ACC112 (cell line): ENCODE measurements around the gene SUGP1.
A peak's percentile ranks its signal among the peaks of the same experiment; 100 is the strongest.

Experiments used
- H2AFZ ChIP-seq: fragments of 200-600 bp; sonication (generic); one replicate; pipeline ENCODE4 v1.6.0; 2017; ENCODE audit warnings: antibody characterized with exemption, low read length; ENCODE audit not compliant: unreplicated experiment
- H3K27ac ChIP-seq: fragments of 200-600 bp; sonication (generic); 2 replicates; pipeline ENCODE4 v1.5.1; 2014; ENCODE audit warnings: low read depth, mild to moderate bottlenecking, antibody characterized with exemption, low read length, moderate library complexity
- H3K27me3 ChIP-seq: fragments of 200-600 bp; sonication (generic); 2 replicates; pipeline ENCODE4 v1.6.1; 2014; ENCODE audit warnings: mild to moderate bottlenecking, antibody characterized with exemption, low read length, moderate library complexity, mixed read lengths; ENCODE audit not compliant: insufficient read depth
- H3K36me3 ChIP-seq: fragments of 200-600 bp; sonication (generic); 2 replicates; pipeline ENCODE4 v1.6.1; 2016; ENCODE audit warnings: mild to moderate bottlenecking, antibody characterized with exemption, low read length, moderate library complexity, mixed read lengths; ENCODE audit not compliant: insufficient read depth
- H3K4me1 ChIP-seq: fragments of 200-600 bp; sonication (generic); one replicate; pipeline ENCODE4 v1.6.1; 2016; ENCODE audit warnings: low read length, mixed read lengths; ENCODE audit not compliant: insufficient read depth, unreplicated experiment, control insufficient read depth
- H3K4me3 ChIP-seq: fragments of 200-600 bp; sonication (generic); 2 replicates; pipeline ENCODE4 v1.5.1; 2014; ENCODE audit warnings: mild to moderate bottlenecking, low read depth, low read length
- H3K79me2 ChIP-seq: fragments of 200-600 bp; sonication (generic); one replicate; pipeline ENCODE4 v1.6.0; 2016; ENCODE audit warnings: low read length; ENCODE audit not compliant: control insufficient read depth, unreplicated experiment, insufficient read depth

SUGP1 gene

DNA sequence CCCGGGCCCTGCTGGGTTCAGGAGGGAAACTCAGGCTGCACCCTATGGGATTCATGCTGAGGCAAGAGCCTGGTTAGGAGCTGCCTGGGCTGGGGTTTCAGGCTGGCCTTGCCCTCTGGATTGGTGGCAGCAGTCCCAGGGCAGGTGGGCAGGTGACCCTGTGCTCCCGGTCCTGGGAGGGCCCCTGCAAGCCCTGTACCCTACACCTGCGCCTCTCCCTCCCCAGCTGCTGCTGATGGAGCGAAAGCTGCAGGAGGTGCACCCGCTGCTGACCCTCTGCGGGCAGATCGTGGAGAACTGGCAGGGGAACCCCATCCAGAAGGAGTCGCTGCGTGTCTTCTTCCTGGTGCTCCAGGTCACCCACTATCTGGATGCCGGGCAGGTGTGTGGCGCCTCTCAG, 20.7 kb upstream of the SUGP1 start:
- Histone ChIP-seq H3K27me3 (no peaks in the 10 kb centered on the region), H3K4me1 (peaks cover 14% of the 10 kb centered on the region), H3K36me3 (no peaks in the 10 kb centered on the region), H3K27ac (no peak overlapping the region), H3K4me3 (no peak overlapping the region), H3K79me2 (no peaks in the 10 kb centered on the region), H2AFZ (no peak overlapping the region)

DNA sequence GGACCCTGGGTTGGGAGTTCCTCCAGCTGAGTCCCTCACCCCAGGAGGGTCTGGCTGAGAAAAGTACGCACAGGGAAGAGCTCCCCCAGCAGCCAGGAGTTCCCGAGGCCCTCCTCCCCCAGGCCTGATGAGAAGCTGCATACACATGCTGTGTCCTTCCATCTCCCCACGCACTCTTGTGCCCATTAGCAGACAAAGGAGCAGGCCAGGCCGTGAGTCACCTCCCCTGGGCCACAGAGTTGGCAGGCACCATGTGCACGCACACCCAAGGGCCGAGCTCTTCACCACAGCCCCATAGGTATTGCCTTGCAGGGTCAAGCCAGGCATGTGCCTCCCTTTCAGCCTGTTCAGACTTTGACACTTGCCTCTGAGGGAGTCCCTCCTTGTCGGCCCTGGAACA, 17.8 kb upstream of the SUGP1 start:
- H3K4me1 ChIP-seq, result peaks cover 14% of the 10 kb centered on the region
- H3K36me3 ChIP-seq, result no peaks in the 10 kb centered on the region
- no peaks in the 10 kb centered on the region for H3K79me2 ChIP-seq
- no peak overlapping the region for H2AFZ ChIP-seq
- no peak overlapping the region for H3K4me3 ChIP-seq
- no peaks in the 10 kb centered on the region for H3K27me3 ChIP-seq
- H3K27ac ChIP-seq, result peak overlapping the region; percentile 77

DNA sequence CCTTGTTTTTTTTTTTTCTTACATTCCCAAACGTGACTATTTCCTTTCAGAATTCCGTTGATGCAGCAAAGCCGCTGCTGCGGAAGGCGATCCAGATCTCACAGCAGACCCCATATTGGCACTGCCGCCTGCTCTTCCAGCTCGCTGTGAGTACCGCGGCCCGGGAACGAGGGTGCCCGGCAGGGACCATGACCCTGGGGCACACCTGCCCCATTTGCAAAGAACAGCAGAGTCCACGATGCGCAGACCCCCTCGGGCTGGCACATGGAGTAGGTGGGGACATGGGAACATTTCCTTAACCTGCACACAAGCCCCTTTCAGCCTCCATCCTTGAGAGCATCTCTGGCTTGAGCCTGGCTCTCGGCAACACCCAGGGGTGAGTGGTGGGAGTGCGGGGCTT, 16.8 kb upstream of the SUGP1 start:
- peaks cover 14% of the 10 kb centered on the region for H3K4me1 ChIP-seq
- no peaks in the 10 kb centered on the region for H3K27me3 ChIP-seq
- no peak overlapping the region for H2AFZ ChIP-seq
- no peaks in the 10 kb centered on the region for H3K36me3 ChIP-seq
- no peak overlapping the region for H3K4me3 ChIP-seq
- H3K27ac ChIP-seq, result no peak overlapping the region
- H3K79me2 ChIP-seq, result no peaks in the 10 kb centered on the region

DNA sequence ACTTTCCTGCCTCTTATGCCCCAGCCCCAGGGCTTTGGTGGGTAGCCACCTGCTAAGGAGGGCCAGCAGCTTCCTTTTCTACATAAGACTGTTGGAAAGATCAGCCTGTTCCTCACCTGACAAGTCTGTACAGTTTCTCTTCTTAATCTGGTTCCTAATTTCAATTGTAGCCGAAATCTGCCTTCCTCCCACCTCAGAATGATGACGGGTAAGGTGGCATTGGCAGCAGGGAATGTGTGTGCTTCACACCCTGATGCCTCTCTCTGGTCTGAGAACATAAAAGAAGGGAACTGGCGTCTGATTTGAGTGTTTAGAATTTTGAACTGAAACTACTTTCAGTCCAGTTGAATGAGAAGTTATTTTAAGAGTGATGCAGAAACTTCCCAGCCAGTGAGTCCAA, 16.3 kb upstream of the SUGP1 start:
- Histone ChIP-seq H3K4me1 (peaks cover 14% of the 10 kb centered on the region), H3K27me3 (no peaks in the 10 kb centered on the region), H3K79me2 (no peaks in the 10 kb centered on the region), H3K4me3 (no peak overlapping the region), H3K27ac (no peak overlapping the region), H2AFZ (no peak overlapping the region), H3K36me3 (no peaks in the 10 kb centered on the region)

DNA sequence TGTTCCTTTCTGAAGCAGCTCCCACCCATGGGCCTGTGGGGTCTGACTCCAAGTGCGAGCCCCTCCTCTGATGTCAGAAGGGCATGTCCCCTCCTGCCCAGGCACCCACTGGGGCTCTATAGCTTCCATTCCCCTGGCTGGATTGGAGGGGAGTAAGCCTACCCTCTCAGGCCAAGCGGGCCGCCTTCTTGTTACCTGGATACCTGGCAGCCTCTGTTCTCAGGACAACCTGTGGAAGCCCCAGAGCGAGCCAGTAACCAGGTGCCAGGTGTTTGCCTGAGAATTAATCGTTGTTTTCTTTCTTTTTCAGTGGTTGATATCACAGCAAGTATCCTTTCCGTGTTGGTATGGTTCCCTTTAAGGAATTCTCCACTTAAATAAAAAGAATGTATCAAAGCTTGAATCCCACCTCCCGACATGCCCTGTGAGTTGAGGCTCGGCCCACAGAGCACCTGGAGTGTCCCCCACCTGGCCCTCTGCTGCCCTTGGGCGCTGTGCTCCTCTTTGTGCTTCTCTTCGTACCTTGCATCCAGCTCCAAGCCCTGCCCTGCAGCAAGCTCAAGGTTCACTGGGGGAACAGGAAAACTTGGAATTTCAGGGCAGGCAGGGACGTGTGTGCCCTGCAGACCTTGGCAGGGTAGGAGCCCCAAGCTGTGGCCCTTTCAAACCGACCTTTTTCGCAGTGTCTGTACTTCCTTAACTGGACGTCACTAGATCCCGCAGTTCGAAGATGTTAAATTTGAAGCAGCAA, 15.3 kb upstream of the SUGP1 start:
- Histone ChIP-seq H3K27ac (no peak overlapping the region), H3K36me3 (no peaks in the 10 kb centered on the region)

DNA sequence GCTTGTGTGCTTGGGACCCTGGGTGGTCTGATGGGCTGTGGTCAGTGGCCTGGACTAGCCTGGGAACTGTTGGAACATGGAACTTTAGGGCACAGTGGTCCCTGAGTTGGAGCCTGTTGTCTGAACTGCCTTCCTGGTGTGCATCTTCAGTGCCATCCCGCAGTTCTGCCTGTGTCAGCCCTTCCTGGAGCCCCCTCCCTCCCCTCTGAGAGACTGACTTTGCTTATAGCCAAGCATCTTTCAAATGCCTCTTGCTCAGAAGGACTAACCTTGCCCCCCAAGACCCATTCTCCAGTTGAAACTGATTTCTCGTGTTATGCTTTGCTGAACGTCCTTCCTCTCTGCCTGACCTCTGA, 14.7 kb upstream of the SUGP1 start:
- Histone ChIP-seq H3K27me3 (no peaks in the 10 kb centered on the region), H3K79me2 (no peaks in the 10 kb centered on the region), H3K27ac (no peak overlapping the region), H3K4me3 (no peak overlapping the region), H3K36me3 (no peaks in the 10 kb centered on the region), H3K4me1 (peaks cover 14% of the 10 kb centered on the region), H2AFZ (no peak overlapping the region)

More for the DNA sequence above, 15.3 kb upstream of the SUGP1 start:
- H3K4me3 ChIP-seq, result no peak overlapping the region
- no peaks in the 10 kb centered on the region for H3K79me2 ChIP-seq
- no peaks in the 10 kb centered on the region for H3K27me3 ChIP-seq
- H2AFZ ChIP-seq, result no peak overlapping the region
- H3K4me1 ChIP-seq, result peaks cover 14% of the 10 kb centered on the region

DNA sequence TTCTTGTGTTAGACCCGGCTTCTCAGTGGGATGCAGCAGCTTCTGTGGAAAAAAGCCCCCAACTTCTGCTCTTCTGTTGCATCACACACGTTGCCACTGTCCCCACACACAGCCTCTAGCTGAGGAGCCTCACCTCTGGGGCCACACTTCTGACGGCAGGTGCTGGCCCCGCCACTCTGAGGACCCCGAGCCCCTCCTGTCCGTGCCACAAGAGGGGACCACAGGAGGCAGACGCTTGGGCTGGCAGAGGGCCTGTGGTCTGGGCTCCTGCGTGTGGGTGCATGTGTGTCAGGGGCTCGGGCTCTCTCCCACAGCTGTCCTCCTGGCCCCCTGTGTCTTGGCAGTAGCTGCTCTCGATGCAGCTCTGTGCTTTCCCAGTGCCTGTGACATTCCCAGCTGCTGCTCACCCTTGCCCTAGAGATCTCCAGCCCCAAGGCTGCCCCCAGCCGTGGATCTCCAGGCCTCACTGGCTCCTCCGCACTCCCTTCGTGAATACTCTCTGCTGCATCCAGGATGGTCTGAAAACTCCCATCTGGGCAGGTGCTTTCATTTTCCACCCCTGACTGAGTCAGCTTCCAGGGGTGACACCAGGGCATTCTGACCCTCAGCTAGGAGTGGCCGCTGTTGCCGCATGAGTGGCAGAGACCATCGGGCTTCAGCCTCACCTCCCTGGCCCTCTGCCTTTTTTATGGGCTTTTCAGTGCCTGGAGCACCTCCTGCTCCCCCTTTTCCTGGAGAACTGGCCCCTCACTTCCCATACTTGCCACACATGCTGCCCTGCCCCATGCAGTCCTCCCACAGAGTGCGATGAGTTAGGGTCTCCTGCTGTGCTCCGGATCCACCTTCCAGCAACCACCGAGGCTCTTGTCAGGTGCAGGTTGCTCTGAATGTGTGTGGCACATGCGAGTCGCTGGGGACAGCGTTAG, 14.0 kb upstream of the SUGP1 start:
- 0 out of 2 replicates have a peak, but pooled peaks cover 2% of the 10 kb centered on the region for H3K36me3 ChIP-seq
- H2AFZ ChIP-seq, result no peak overlapping the region
- no peaks in the 10 kb centered on the region for H3K79me2 ChIP-seq
- H3K27ac ChIP-seq, result no peak overlapping the region
- no peak overlapping the region for H3K4me3 ChIP-seq
- H3K4me1 ChIP-seq, result peaks cover 14% of the 10 kb centered on the region
- H3K27me3 ChIP-seq, result no peaks in the 10 kb centered on the region

DNA sequence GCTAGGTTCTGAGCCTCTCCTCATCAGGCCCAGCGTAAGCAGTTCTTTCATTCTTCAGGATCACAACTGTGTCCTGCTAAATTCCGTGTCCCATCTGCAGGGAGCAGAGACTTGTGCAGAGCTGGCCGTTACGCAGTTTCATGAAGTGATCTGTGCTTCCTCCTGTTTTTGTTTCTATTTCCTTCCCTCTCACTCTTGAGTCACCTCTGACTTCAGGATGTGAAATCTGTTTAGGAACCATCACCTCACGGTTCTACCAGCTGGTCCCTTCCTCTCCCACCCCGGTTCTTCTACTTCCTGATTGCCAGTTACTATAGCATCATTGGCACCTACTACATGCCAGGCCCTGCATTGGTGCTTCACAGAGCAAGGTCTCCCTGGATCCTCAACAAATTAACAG, 8.8 kb upstream of the SUGP1 start:
- no peak overlapping the region for H3K4me3 ChIP-seq
- peaks cover 7% of the 10 kb centered on the region for H3K4me1 ChIP-seq
- peaks cover 9% of the 10 kb centered on the region for H3K36me3 ChIP-seq
- peaks cover 17% of the 10 kb centered on the region for H3K79me2 ChIP-seq
- H3K27ac ChIP-seq, result no peak overlapping the region
- H3K27me3 ChIP-seq, result no peaks in the 10 kb centered on the region
- H2AFZ ChIP-seq, result no peak overlapping the region

DNA sequence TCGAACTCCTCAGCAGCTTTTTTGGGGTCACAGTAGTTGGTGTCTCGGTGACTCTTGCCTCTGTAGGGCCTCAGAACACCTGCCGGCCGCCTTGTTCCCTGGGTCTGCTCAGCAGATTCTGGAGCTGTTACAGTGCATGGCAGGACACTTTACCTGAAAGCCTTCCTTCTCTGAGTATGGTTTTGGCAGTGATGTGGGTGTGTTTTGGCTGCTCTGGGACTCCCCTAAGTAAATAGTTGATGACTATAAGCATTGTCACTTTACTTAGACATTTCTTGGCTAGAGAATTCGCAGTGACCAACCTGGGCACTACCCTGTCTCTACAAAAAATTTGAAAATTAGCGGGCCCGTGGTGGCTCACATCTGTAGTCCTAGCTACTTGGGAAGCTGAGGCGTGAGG, 7.4 kb upstream of the SUGP1 start:
- Histone ChIP-seq H3K27me3 (no peaks in the 10 kb centered on the region), H3K27ac (no peak overlapping the region), H3K36me3 (peaks cover 9% of the 10 kb centered on the region), H3K79me2 (peaks cover 27% of the 10 kb centered on the region), H3K4me1 (peaks cover 7% of the 10 kb centered on the region), H2AFZ (no peak overlapping the region), H3K4me3 (no peak overlapping the region)

DNA sequence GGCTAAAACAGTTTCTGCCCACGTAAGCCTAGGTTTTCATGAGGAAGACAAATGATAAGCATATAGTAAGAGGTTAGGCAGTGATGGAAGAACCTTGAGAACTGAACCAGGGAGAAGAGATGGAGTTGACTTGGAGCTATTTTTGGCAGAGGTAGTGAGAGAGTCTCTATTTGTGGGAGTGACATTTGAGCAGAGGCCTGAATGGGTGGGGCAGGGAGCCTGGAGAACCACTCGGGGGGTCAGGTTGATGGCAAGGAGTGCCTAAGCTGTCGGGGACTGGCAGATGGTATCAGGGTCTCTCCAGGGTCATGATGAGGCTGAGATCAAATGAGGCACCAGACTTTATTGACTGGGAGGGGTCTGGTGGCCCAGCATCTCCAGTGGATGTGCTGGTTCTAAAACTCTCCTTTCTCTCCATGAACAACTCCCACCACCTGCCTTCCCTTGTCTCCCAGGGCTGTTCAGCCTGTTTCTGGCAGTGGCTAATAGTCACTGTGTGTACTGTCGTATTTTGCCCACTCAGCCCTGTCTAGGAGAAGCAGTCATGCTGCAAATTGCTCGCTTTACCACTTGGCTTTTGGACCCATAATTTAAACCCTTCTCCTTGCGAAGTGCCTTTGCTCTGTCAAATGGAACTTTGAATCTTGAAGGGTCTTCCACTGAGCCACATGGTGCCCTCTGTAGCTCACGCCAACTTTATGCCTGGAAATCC, 3.9 kb upstream of the SUGP1 start:
- Histone ChIP-seq H3K79me2 (peaks cover 55% of the 10 kb centered on the region), H3K36me3 (peaks cover 6% of the 10 kb centered on the region), H3K4me3 (no peak overlapping the region), H3K27me3 (no peaks in the 10 kb centered on the region), H3K27ac (no peak overlapping the region), H3K4me1 (peaks cover 6% of the 10 kb centered on the region), H2AFZ (no peak overlapping the region)
